Femur (tissue), 1 donor: ENCODE measurements around the gene OPN1MW3.
"Not testable (repeated sequence)": the region's sequence is repeated elsewhere in the genome, so short reads cannot be mapped to it uniquely, and the experiment has no call there.

ENCODE experiments used
- DNase-seq: peaks from one replicate; pipeline ENCODE4 v3.0.0-alpha.2; 2017

OPN1MW3 gene

DNA sequence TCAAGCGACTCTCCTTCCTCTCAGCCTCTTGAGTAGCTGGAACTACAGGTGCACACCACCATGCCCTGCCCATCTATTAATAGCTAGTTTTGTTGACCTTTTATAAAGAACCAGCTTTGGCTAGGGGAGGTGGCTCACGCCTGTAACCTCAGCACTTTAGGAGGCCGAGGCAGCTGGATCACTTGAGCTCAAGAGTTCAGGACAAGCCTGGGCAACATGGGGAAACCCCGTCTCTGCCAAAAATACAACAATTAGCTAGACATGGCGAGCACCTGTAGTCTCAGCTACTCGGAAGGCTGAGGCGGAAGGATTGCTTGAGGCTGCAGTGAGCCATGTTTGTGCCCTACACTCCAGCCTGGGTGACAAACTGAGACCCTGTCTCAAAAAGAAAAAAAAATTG, 40.9 kb downstream of the OPN1MW3 start:
- DNase-seq: no peak

DNA sequence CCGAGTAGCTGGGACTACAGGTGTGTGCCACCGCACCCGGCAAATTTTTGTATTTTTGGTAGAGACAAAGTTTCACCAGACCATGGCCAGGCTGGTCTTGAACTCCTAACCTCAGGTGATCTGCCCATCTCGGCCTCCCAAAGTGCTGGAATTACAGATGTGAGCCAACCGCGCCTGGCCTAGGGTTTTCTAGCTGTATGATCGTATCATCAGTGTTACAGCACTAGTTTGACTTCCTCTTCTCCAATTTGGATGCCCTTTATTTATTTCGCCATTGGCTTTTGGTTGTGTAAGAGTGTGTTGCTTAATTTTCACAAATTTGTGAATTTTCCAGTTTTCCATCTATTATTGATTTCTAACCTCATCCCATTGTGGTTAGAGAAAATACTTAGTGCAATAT, 43.4 kb downstream of the OPN1MW3 start:
- DNase-seq: no peak

DNA sequence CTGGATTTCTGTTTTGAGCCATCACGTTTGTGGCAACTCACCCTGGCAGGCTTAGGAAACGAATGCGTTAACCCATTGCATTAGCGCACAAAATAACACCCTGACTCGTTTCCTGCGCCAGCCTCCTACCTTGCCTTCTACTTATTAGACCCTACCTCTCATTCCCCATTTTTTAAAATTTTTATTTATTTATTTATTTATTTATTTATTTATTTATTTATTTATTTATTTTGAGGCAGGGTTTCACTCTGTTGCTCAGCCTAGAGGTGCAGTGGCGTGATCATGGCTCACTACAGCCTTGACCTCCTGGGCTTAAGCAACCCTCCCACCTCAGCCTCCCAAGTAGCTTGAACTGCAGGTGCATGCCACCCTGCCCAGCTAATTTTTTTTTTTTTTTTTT, 45.6 kb downstream of the OPN1MW3 start:
- DNase-seq: not testable (repeated sequence)

DNA sequence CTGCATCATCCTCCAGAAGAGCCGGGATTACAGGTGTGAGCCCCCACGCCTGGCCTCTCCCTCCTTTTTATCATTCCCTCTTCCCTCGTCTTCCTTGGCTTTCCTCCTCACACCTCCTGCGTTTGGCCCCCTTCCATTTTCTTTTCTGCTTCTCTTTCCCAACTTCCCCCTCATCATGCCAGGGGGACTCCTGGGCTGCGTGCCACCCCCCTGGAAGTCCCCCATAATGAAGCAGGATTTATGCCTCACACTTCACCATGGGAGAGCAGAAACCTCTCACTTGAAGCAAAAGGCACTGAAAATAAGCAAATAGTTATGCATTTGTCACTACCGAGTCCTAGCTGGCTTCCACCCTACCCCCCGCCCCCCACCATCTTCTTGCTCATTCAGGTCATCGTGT, 46.1 kb downstream of the OPN1MW3 start:
- DNase-seq: no peak

DNA sequence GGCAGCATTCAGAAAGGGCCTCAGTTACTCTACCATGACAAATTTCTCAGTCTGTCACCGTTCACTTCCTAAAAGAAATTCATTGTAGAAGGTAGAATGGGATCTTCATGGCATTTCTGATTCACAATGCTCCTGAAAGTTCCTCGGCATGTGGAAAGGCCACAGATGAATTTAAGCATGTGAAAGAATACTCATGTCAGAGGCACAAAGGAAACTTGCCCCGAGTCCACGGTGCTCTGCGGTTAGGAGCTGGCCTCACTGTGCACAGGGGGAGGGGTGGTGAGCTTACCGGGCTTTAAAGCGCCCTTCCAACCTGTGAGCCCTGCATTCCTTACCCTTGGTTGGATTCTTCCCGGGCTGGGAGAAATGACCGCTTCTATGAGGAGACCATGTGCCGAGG, 47.5 kb downstream of the OPN1MW3 start:
- DNase-seq: no peak

DNA sequence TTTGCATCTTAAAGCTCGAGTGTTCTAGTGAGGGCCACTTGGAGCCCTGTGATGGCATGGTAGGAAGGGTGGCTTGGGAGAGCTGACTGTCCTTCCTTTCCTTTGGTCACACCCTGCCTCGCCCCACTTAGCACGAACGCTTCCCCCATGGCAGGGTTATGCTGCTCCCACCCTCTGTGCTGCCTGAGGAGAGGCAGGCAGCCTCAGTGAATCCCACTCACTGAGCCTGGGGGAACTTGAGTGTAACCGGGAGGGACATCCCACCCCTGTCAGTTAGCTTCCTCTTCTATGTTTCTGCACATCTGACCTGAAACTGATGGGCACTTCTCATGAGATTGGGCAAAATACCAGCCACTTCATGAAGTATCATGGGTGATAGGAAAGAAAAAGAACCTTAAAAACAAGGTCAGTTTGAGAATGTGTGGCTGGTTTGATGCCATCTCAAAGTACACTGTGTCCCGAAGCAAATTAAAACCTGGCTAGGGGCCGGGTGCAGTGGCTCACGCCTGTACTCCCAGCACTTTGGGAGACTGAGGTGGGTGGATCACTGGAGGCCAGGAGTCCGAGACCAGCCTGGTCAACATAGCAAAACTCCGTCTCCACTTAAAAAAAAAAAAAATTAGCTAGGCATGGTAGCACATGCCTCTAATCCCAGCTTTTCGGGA, 48.3 kb downstream of the OPN1MW3 start:
- DNase-seq: no peak

DNA sequence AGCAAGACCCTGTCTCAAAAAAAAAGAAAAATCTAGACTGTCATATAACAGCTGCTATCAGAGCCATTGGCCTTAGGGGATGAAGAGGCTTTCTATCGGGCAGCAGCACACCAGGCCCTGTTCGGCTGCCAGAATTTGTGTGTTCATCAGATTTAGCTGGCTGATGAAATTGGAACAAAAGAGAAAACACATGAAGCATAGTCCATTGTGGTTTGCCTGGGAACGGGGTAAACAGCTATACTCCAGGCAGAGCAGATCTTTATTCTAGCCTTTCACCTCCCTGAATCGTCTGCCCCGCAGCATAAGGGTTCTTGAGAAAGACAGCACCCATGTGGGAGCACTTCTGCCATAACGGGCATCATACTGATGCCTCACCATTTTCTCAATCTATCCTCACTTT, 49.8 kb downstream of the OPN1MW3 start:
- DNase-seq: no peak

DNA sequence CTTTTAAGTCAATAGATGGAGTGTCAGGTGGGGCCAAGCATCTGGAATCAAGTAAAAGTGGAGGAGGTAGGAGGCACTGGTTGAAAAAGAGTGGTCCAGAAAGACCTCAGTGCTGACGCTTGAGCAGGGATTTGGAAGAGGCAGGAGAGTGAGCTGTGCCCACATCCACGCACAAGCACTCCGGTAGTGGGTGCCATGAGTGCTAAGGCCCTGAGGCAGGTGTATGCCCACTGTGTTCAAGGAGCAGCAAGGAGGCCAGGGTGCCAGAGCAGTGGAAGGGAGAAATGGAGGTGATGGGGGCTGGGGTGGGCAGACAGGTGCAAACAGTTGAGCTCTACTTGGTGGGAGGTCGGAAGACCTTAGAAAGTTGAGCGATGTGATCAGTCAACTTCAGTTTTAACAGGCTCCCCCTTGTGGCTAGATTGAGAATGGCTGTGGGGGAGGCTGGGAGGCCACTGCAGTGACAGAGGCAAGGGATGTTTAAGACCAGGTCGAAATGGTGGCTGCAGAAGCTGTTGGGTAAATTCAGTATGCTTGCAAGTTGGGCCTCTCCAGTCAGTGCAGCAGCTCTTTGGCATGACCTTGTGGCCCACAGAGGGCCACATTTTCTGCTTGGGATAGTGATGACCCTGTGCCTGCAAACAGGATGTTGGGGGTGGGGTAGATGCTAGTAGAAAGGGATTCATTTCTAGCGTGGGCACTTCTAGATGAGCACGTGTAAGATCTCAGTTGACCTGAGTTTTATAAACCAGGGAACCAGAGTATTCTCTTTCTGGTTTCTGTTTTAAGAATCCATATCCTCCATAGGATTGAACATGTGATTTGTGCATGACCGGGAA, 50.9 kb downstream of the OPN1MW3 start:
- DNase-seq: peak; percentile 59

DNA sequence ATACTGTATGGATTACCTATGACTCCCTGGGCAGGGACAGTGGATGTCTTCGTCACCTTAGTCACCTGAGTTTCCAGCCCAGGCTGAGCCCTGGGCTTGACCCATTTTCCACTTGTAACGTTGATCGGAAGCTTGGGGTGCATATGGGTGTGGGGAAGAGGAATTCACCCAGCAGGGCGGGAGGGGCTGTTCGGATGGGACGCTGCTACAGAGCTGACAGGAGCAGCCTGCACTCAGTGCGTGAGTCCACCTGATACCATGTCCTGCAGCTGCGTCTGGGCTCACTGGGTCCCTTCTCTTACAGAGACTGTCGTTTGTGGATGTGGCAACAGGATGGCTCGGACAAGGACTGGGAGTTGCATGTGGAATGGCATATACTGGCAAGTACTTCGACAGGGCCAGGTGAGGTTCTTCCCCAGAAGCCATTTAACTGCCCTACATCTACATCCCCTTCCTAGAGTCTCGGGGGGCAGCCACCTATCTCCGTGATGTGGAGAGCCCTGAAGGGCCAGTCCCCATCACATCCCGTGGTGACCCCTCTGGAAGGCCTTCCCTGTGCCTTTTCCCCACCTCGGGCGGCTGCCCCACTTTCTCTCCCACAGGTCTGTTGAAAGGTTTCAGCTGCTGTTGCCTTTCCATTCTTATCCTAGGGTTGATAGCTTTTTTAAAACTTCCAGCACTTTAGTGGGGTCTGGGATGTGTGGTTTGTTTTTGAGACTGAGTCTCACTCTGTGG, 51.8 kb downstream of the OPN1MW3 start:
- DNase-seq: no peak

DNA sequence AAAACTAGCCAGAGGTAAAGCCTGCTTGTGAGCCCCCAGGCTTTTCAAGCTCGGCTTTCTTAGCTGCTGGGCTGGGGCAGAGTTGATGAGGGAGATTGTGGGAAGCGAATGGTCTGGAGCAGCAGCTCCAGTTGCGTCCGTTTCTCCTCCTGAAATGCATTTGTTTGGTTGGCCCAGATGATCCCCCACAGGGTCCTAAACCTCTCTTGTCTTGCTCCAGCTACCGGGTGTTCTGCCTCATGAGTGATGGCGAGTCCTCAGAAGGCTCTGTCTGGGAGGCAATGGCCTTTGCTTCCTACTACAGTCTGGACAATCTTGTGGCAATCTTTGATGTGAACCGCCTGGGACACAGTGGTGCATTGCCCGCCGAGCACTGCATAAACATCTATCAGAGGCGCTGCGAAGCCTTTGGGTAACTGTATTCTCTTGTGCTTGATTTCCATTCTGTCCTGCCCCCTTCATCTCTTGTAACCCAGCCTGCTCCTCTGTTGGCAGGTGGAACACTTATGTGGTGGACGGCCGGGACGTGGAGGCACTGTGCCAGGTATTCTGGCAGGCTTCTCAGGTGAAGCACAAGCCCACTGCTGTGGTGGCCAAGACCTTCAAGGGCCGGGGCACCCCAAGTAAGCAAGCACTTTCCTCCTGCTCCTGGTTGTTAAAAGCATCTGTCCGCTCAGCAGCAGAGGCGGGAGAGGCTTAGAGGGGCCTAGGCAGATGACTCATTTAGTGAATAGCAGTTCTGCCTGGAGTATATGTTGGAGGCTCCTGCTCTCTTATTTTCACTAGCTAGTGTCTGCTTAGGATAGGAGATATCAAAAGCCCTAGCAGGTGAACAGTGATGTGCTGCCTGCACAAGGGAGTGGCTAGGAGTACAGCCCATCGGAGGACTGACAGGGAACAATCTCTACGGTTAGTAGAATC, 53.5 kb downstream of the OPN1MW3 start:
- DNase-seq: no peak

DNA sequence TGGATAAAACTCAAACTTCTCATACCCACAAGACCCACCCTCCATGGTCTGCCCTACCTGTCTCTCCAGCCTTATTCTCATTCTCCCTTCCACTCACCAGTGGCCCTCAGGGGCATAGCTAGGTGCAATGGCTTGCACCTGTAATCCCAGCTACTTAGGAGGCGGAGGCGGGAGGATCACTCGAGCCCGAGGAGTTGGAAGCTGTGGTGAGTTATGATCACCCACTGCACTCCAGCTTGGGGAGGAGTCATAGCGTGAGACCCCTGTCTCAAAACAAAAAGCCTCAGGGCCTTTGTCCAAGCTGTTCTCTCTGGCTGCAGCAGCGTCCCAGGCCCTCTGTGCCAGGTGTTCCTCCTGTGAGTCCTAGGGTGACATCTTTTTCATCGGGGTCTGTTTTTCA, 54.7 kb downstream of the OPN1MW3 start:
- DNase-seq: no peak

DNA sequence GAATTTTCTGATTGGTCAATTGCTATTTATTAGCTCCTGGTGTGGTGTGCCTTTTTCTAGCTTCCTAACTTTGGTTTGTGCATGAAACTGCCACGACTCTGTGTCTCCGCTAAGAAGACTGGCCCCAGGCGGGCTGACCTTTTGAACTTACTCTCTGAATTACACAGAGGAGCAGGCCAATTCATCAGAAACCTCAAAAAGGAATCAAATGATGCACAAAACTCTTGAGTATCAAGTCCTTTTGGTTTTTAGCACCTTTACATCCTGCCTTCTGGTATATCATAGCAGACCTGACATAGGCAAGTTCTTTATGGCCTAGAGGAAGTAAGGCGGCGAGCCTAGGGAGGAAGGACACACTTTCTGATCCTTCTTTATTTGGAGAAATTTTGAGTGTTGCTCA, 55.8 kb downstream of the OPN1MW3 start:
- no peak for DNase-seq

DNA sequence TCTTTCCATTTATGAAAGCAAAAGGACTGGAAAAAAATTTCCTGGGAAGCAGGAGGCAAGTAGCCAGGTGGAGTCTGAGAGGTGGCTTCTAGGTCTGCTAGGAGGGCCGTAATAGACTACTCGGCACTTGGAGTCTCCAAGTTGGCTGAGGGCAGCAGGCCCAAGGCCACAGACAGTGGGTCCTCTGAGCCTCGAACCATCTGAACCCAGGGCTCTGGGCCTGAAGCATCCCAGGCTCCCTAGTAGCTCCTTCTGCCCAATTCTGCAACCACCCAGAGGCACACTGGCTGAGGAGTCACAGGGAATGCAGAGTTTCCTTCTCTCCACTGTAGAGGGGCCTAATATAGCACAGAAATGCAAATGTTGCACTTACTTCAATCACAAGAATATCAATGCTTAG, 58.0 kb downstream of the OPN1MW3 start:
- no peak for DNase-seq

DNA sequence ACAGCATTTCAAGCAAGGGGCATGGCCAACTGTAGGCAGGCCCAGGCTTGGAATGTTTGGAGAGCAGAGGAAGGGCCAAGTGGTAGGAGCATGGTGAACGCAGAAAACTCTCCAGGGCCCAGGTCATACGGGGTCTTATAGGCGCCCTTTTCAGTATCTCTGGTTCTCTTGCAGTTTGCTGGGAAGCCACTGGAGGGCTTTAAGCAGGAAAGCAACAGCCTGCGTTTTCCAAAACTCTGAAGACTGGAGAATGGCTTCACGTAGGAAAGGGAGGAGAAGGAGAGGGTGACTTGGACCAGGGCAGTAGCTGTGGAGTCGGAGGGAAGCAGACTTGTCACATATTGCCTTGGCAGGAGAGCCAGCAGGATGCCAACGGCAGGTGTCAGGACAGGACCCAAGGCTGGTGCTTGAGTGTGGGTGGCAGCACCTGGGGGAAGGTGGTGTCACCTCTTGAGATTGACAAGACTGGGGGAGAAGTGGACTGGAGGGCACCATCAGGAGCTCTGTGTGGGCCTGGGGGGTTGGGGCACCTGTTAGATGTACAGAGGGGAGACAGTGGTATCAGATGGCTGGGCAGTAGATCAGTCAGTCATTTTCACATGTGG, 60.1 kb downstream of the OPN1MW3 start:
- no peak for DNase-seq

DNA sequence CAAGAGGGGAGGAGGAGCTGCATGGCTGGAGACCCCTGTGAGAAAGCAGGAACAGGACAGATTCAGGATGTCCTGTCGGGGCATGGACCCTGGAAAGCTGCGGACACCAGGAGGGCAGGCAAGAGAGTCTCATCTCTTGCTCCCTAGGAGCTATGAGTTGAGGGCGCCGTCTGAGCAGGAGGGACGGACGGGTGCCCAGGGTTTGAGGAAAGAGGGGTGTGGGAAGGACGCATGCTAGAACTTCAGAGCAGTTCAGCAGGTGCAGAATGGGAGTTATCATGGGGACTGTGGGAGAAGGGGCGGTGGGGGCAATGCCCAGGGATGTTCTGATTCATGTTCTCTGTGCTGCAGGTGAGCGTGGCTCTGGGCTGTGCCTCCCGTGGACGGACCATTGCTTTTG, 63.0 kb downstream of the OPN1MW3 start:
- DNase-seq: no peak
